Skeletal muscle satellite cell (primary cell): ENCODE data around the gene RRP1.

Experiments
- H3K27me3 ChIP-seq: 2 replicates; pipeline ENCODE4 v1.7.0; 2013; ENCODE audit warnings: low read length; ENCODE audit not compliant: control insufficient read depth, insufficient read depth
- H3K36me3 ChIP-seq: 2 replicates; pipeline ENCODE4 v1.7.0; 2013; ENCODE audit warnings: mild to moderate bottlenecking, control low read depth, low read length; ENCODE audit not compliant: insufficient read depth
- H3K4me1 ChIP-seq: 2 replicates; pipeline ENCODE4 v1.7.0; 2013; ENCODE audit warnings: low read length; ENCODE audit not compliant: control insufficient read depth, insufficient read depth
- H3K4me2 ChIP-seq: 2 replicates; pipeline ENCODE4 v1.7.0; 2013; ENCODE audit warnings: mild to moderate bottlenecking, low read length
- H3K4me3 ChIP-seq: 2 replicates; pipeline ENCODE4 v1.7.0; 2013; ENCODE audit warnings: low read length
- H3K9ac ChIP-seq: 2 replicates; pipeline ENCODE4 v1.7.0; 2013; ENCODE audit warnings: mild to moderate bottlenecking, low read depth, low read length, moderate library complexity
- H3K9me3 ChIP-seq: replicated peaks from 2 replicates; pipeline ENCODE4 v1.7.0; 2013; ENCODE audit warnings: mild to moderate bottlenecking, control low read depth, low read length

The RRP1 gene

GRCh38 chr21:43826623-43826974, 37.2 kb downstream of the RRP1 start:
- H3K4me3 ChIP-seq = no peak overlapping the region
- H3K36me3 ChIP-seq = no peaks in the 10 kb centered on the region
- H3K9ac ChIP-seq = no peak overlapping the region
- peaks cover 21% of the 10 kb centered on the region for H3K27me3 ChIP-seq
- no peak overlapping the region for H3K4me2 ChIP-seq
- H3K9me3 ChIP-seq = no peaks in the 10 kb centered on the region
- H3K4me1 ChIP-seq = peaks cover 15% of the 10 kb centered on the region

GRCh38 chr21:43827015-43827611, 37.7 kb downstream of the RRP1 start:
- H3K4me2 ChIP-seq = peak overlapping the region; percentile 11
- no peak overlapping the region for H3K4me3 ChIP-seq
- H3K4me1 ChIP-seq = peaks cover 15% of the 10 kb centered on the region
- peaks cover 23% of the 10 kb centered on the region for H3K27me3 ChIP-seq
- no peak overlapping the region for H3K9ac ChIP-seq
- H3K9me3 ChIP-seq = no peaks in the 10 kb centered on the region
- H3K36me3 ChIP-seq = no peaks in the 10 kb centered on the region

GRCh38 chr21:43829161-43829560, 39.8 kb downstream of the RRP1 start:
- H3K9me3 ChIP-seq = no peaks in the 10 kb centered on the region
- no peak overlapping the region for H3K9ac ChIP-seq
- peaks cover 26% of the 10 kb centered on the region for H3K27me3 ChIP-seq
- no peak overlapping the region for H3K4me3 ChIP-seq
- H3K4me2 ChIP-seq = no peak overlapping the region
- peaks cover 13% of the 10 kb centered on the region for H3K4me1 ChIP-seq
- no peaks in the 10 kb centered on the region for H3K36me3 ChIP-seq

- Histone ChIP-seq H3K9ac (no peak overlapping the region), H3K4me1 (peaks cover 9% of the 10 kb centered on the region), H3K4me3 (no peak overlapping the region), H3K4me2 (no peak overlapping the region), H3K27me3 (peaks cover 26% of the 10 kb centered on the region), H3K9me3 (no peaks in the 10 kb centered on the region), H3K36me3 (no peaks in the 10 kb centered on the region)
These were observed 40.3 kb downstream of the RRP1 start for GRCh38 chr21:43829575-43830119.

- Histone ChIP-seq H3K4me2 (no peak overlapping the region), H3K36me3 (no peaks in the 10 kb centered on the region), H3K27me3 (peaks cover 43% of the 10 kb centered on the region), H3K9me3 (no peaks in the 10 kb centered on the region), H3K4me1 (no peaks in the 10 kb centered on the region), H3K9ac (no peak overlapping the region), H3K4me3 (no peak overlapping the region)
These were observed 42.8 kb downstream of the RRP1 start for GRCh38 chr21:43832158-43832550.

- Histone ChIP-seq H3K9ac (no peak overlapping the region), H3K4me1 (no peaks in the 10 kb centered on the region), H3K36me3 (no peaks in the 10 kb centered on the region), H3K4me3 (no peak overlapping the region), H3K4me2 (no peak overlapping the region), H3K9me3 (no peaks in the 10 kb centered on the region), H3K27me3 (peaks cover 48% of the 10 kb centered on the region)
These were observed 43.3 kb downstream of the RRP1 start for GRCh38 chr21:43832648-43833047.

- no peak overlapping the region for H3K4me3 ChIP-seq
- H3K4me2 ChIP-seq = no peak overlapping the region
- no peak overlapping the region for H3K9ac ChIP-seq
- no peaks in the 10 kb centered on the region for H3K36me3 ChIP-seq
- H3K4me1 ChIP-seq = no peaks in the 10 kb centered on the region
- peaks cover 53% of the 10 kb centered on the region for H3K27me3 ChIP-seq
- H3K9me3 ChIP-seq = no peaks in the 10 kb centered on the region
These were observed 44.9 kb downstream of the RRP1 start for GRCh38 chr21:43834146-43834905.

- Histone ChIP-seq H3K9me3 (no peaks in the 10 kb centered on the region), H3K27me3 (peaks cover 52% of the 10 kb centered on the region), H3K9ac (no peak overlapping the region), H3K36me3 (no peaks in the 10 kb centered on the region), H3K4me3 (no peak overlapping the region), H3K4me2 (no peak overlapping the region), H3K4me1 (no peaks in the 10 kb centered on the region)
These were observed 45.7 kb downstream of the RRP1 start for GRCh38 chr21:43835050-43835449.

- H3K9me3 ChIP-seq = no peaks in the 10 kb centered on the region
- H3K4me1 ChIP-seq = no peaks in the 10 kb centered on the region
- H3K4me2 ChIP-seq = no peak overlapping the region
- peaks cover 48% of the 10 kb centered on the region for H3K27me3 ChIP-seq
- H3K9ac ChIP-seq = no peak overlapping the region
- H3K36me3 ChIP-seq = no peaks in the 10 kb centered on the region
- no peak overlapping the region for H3K4me3 ChIP-seq
These were observed 46.5 kb downstream of the RRP1 start for GRCh38 chr21:43835861-43836260.

GRCh38 chr21:43836616-43837015, 47.2 kb downstream of the RRP1 start:
- Histone ChIP-seq H3K4me1 (no peaks in the 10 kb centered on the region), H3K4me2 (no peak overlapping the region)

GRCh38 chr21:43840259-43840658, 50.9 kb downstream of the RRP1 start:
- Histone ChIP-seq H3K4me3 (no peak overlapping the region), H3K4me2 (no peak overlapping the region), H3K9ac (no peak overlapping the region), H3K36me3 (no peaks in the 10 kb centered on the region), H3K9me3 (no peaks in the 10 kb centered on the region), H3K27me3 (peaks cover 33% of the 10 kb centered on the region), H3K4me1 (no peaks in the 10 kb centered on the region)

More at GRCh38 chr21:43836616-43837015, 47.2 kb downstream of the RRP1 start:
- Histone ChIP-seq H3K9ac (no peak overlapping the region), H3K9me3 (no peaks in the 10 kb centered on the region), H3K4me3 (no peak overlapping the region), H3K27me3 (peaks cover 41% of the 10 kb centered on the region), H3K36me3 (no peaks in the 10 kb centered on the region)

- no peaks in the 10 kb centered on the region for H3K36me3 ChIP-seq
- no peaks in the 10 kb centered on the region for H3K4me1 ChIP-seq
- H3K9ac ChIP-seq = no peak overlapping the region
- H3K9me3 ChIP-seq = no peaks in the 10 kb centered on the region
- peaks cover 13% of the 10 kb centered on the region for H3K27me3 ChIP-seq
- no peak overlapping the region for H3K4me2 ChIP-seq
- H3K4me3 ChIP-seq = no peak overlapping the region
These were observed 53.4 kb downstream of the RRP1 start for GRCh38 chr21:43842742-43843141.
